ENCODE results near the gene SEMA5A.

The SEMA5A gene

GRCh38 chr5:9453480-9454011 is 92.3 kb downstream of the SEMA5A start:
- H2AK5ac ChIP-seq (ENCODE audit: low read length, severe bottlenecking), result peak overlapping the region; percentile 83
- no peaks in the 10 kb centered on the region for H3K27me3 ChIP-seq (ENCODE audit: control insufficient read depth in 1 of 2, insufficient read depth in 1 of 2, low read length in 2 of 2)
- no peak overlapping the region for H2BK15ac ChIP-seq (ENCODE audit: low read depth, poor library complexity, severe bottlenecking)
- peaks cover 29% of the 10 kb centered on the region for H3K79me1 ChIP-seq (replicated peaks; ENCODE audit: low read length, poor library complexity, severe bottlenecking)
- H2BK12ac ChIP-seq (ENCODE audit: low read length in 2 of 2), result no peak overlapping the region
- no peak overlapping the region for H3K4me3 ChIP-seq (ENCODE audit: insufficient read depth in 1 of 2, low read depth in 1 of 2, low read length in 2 of 2)
- peaks cover 12% of the 10 kb centered on the region for H3K4me1 ChIP-seq (ENCODE audit: control insufficient read depth, insufficient read depth, low read depth, low read length)
- H2BK5ac ChIP-seq (ENCODE audit: low read depth, low read length, poor library complexity, severe bottlenecking), result no peak overlapping the region
- H3K9me3 ChIP-seq (ENCODE audit: control insufficient read depth, low read length), result peaks cover 7% of the 10 kb centered on the region
- no peak overlapping the region for H2BK120ac ChIP-seq (ENCODE audit: low read depth, low read length)
- peak overlapping the region in 1 of 2 experiments; percentile 55 for H3K18ac ChIP-seq (ENCODE audit: low read depth in 1 of 2, low read length in 2 of 2)
- no peak overlapping the region for H4K91ac ChIP-seq (ENCODE audit: low read length)
- DNase-seq, result no peak
- H3K27ac ChIP-seq (ENCODE audit: low read length, poor library complexity, severe bottlenecking), result no peak overlapping the region
- no peak overlapping the region for H4K8ac ChIP-seq (ENCODE audit: low read length)
- H2AFZ ChIP-seq (ENCODE audit: low read depth, low read length), result no peak overlapping the region
- WGBS, result 94% methylated on average over 2 of the region's 2 CpGs
- H3K4ac ChIP-seq (ENCODE audit: low read depth in 1 of 2, low read length in 2 of 2), result peak overlapping the region in 1 of 2 experiments; percentile 24
- no peak overlapping the region for H3K23ac ChIP-seq (ENCODE audit: low read length in 2 of 2)
- H3K14ac ChIP-seq (ENCODE audit: low read length in 2 of 2), result peak overlapping the region in 1 of 2 experiments; percentile 74
- H3K9ac ChIP-seq (ENCODE audit: low read length), result no peak overlapping the region
- H3K36me3 ChIP-seq (ENCODE audit: control insufficient read depth in 1 of 2, insufficient read depth in 2 of 2, low read depth in 1 of 2, low read length in 2 of 2), result peaks cover 0 to 2% of the 10 kb centered on the region in 2 experiments
- H3K4me2 ChIP-seq (ENCODE audit: low read length, poor library complexity, severe bottlenecking), result no peak overlapping the region

GRCh38 chr5:9452181-9452580 is 93.7 kb downstream of the SEMA5A start:
- WGBS, result 26% methylated on average over 2 of the region's 2 CpGs
- no peak overlapping the region for H2BK5ac ChIP-seq (ENCODE audit: low read depth, low read length, poor library complexity, severe bottlenecking)
- H2AK5ac ChIP-seq (ENCODE audit: low read length, severe bottlenecking), result no peak overlapping the region
- peaks cover 33% of the 10 kb centered on the region for H3K79me1 ChIP-seq (replicated peaks; ENCODE audit: low read length, poor library complexity, severe bottlenecking)
- H3K4me2 ChIP-seq (ENCODE audit: low read length, poor library complexity, severe bottlenecking), result no peak overlapping the region
- H3K4me1 ChIP-seq (ENCODE audit: control insufficient read depth, insufficient read depth, low read depth, low read length), result peaks cover 12% of the 10 kb centered on the region
- no peak overlapping the region for H2BK15ac ChIP-seq (ENCODE audit: low read depth, poor library complexity, severe bottlenecking)
- H3K23ac ChIP-seq (ENCODE audit: low read length in 2 of 2), result no peak overlapping the region
- H3K4me3 ChIP-seq (ENCODE audit: insufficient read depth in 1 of 2, low read depth in 1 of 2, low read length in 2 of 2), result no peak overlapping the region
- H2AFZ ChIP-seq (ENCODE audit: low read depth, low read length), result no peak overlapping the region
- peak overlapping the region in 1 of 2 experiments; percentile 56 for H3K14ac ChIP-seq (ENCODE audit: low read length in 2 of 2)
- no peak overlapping the region for H2BK120ac ChIP-seq (ENCODE audit: low read depth, low read length)
- no peak overlapping the region for H4K91ac ChIP-seq (ENCODE audit: low read length)
- H3K18ac ChIP-seq (ENCODE audit: low read depth in 1 of 2, low read length in 2 of 2), result peak overlapping the region; percentile 3 to 60
- peaks cover 0 to 2% of the 10 kb centered on the region in 2 experiments for H3K36me3 ChIP-seq (ENCODE audit: control insufficient read depth in 1 of 2, insufficient read depth in 2 of 2, low read depth in 1 of 2, low read length in 2 of 2)
- no peaks in the 10 kb centered on the region for H3K27me3 ChIP-seq (ENCODE audit: control insufficient read depth in 1 of 2, insufficient read depth in 1 of 2, low read length in 2 of 2)
- H3K9me3 ChIP-seq (ENCODE audit: control insufficient read depth, low read length), result peaks cover 7% of the 10 kb centered on the region
- H3K4ac ChIP-seq (ENCODE audit: low read depth in 1 of 2, low read length in 2 of 2), result peak overlapping the region in 1 of 2 experiments; percentile 4
- H2BK12ac ChIP-seq (ENCODE audit: low read length in 2 of 2), result peak overlapping the region; percentile 3 to 67
- H3K9ac ChIP-seq (ENCODE audit: low read length), result no peak overlapping the region
- no peak overlapping the region for H3K27ac ChIP-seq (ENCODE audit: low read length, poor library complexity, severe bottlenecking)
- no peak for DNase-seq
- H4K8ac ChIP-seq (ENCODE audit: low read length), result peak overlapping the region; percentile 53

DNA sequence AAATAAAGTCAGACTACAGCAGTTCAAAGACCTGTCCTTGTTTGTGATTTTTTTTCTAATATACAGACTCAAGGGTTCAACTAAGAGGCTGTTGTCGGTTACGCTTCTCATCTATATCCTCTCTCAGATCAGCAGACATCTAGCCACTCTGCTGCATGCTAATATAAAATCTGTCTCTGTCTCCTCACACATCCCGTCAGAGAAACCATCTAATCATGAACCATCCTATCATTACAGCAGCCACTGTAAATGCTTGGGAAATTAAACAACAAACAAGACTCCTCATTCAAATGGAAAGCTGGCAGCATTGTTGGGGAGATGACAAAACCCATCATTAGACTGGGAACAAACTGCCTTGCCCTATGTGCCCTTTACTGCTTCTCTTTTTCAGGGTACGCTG is 94.8 kb downstream of the SEMA5A start:
- Histone ChIP-seq H2BK12ac (ENCODE audit: low read length in 2 of 2) (no peak overlapping the region), H3K9ac (ENCODE audit: low read length) (no peak overlapping the region), H2BK15ac (ENCODE audit: low read depth, poor library complexity, severe bottlenecking) (no peak overlapping the region), H2BK5ac (ENCODE audit: low read depth, low read length, poor library complexity, severe bottlenecking) (no peak overlapping the region), H3K36me3 (ENCODE audit: control insufficient read depth in 1 of 2, insufficient read depth in 2 of 2, low read depth in 1 of 2, low read length in 2 of 2) (peaks cover 0 to 2% of the 10 kb centered on the region in 2 experiments), H3K18ac (ENCODE audit: low read depth in 1 of 2, low read length in 2 of 2) (no peak overlapping the region), H3K4ac (ENCODE audit: low read depth in 1 of 2, low read length in 2 of 2) (no peak overlapping the region), H2AK5ac (ENCODE audit: low read length, severe bottlenecking) (no peak overlapping the region), H3K79me1 (replicated peaks; ENCODE audit: low read length, poor library complexity, severe bottlenecking) (peaks cover 33% of the 10 kb centered on the region), H3K4me2 (ENCODE audit: low read length, poor library complexity, severe bottlenecking) (no peak overlapping the region), H3K27me3 (ENCODE audit: control insufficient read depth in 1 of 2, insufficient read depth in 1 of 2, low read length in 2 of 2) (no peaks in the 10 kb centered on the region), H3K4me3 (ENCODE audit: insufficient read depth in 1 of 2, low read depth in 1 of 2, low read length in 2 of 2) (no peak overlapping the region), H2BK120ac (ENCODE audit: low read depth, low read length) (no peak overlapping the region), H3K27ac (ENCODE audit: low read length, poor library complexity, severe bottlenecking) (no peak overlapping the region), H2AFZ (ENCODE audit: low read depth, low read length) (no peak overlapping the region), H3K4me1 (ENCODE audit: control insufficient read depth, insufficient read depth, low read depth, low read length) (peaks cover 10% of the 10 kb centered on the region), H3K9me3 (ENCODE audit: control insufficient read depth, low read length) (peaks cover 7% of the 10 kb centered on the region), H4K91ac (ENCODE audit: low read length) (no peak overlapping the region), H3K23ac (ENCODE audit: low read length in 2 of 2) (no peak overlapping the region), H3K14ac (ENCODE audit: low read length in 2 of 2) (peak overlapping the region in 1 of 2 experiments; percentile 51), H4K8ac (ENCODE audit: low read length) (no peak overlapping the region)
- DNase-seq, result no peak
- WGBS, result 95% methylated on average over 3 of the region's 4 CpGs

DNA sequence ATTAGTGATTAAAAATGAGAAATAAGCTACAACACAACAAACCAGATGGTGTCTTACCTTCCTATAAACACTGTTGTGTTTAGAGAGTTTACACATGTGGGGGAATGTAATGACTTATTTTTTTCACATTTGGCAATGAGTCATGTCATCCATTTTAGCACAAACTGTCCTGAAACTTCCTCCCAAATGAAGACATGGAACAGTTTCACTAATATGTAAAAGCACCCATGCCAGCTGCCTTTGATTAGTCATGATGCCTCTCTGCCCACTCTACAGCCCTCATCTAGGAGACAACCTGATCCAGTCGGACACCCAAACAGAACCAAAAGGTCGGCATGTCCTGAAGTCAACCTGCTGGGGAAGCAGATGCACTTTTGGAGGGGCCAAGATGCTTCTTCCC is 98.2 kb downstream of the SEMA5A start:
- no peak overlapping the region for H2BK12ac ChIP-seq (ENCODE audit: low read length in 2 of 2)
- H3K79me1 ChIP-seq (replicated peaks; ENCODE audit: low read length, poor library complexity, severe bottlenecking), result peaks cover 33% of the 10 kb centered on the region
- no peak overlapping the region for H2BK5ac ChIP-seq (ENCODE audit: low read depth, low read length, poor library complexity, severe bottlenecking)
- no peak overlapping the region for H2BK15ac ChIP-seq (ENCODE audit: low read depth, poor library complexity, severe bottlenecking)
- no peak overlapping the region for H3K14ac ChIP-seq (ENCODE audit: low read length in 2 of 2)
- DNase-seq, result peak; percentile 51
- H3K9ac ChIP-seq (ENCODE audit: low read length), result no peak overlapping the region
- no peak overlapping the region for H2AK5ac ChIP-seq (ENCODE audit: low read length, severe bottlenecking)
- 80% methylated on average over 2 of the region's 2 CpGs for WGBS
- H3K9me3 ChIP-seq (ENCODE audit: control insufficient read depth, low read length), result peaks cover 3% of the 10 kb centered on the region
- peaks cover 11% of the 10 kb centered on the region for H3K4me1 ChIP-seq (ENCODE audit: control insufficient read depth, insufficient read depth, low read depth, low read length)
- no peak overlapping the region for H3K4me3 ChIP-seq (ENCODE audit: insufficient read depth in 1 of 2, low read depth in 1 of 2, low read length in 2 of 2)
- no peak overlapping the region for H3K4ac ChIP-seq (ENCODE audit: low read depth in 1 of 2, low read length in 2 of 2)
- no peak overlapping the region for H4K91ac ChIP-seq (ENCODE audit: low read length)
- no peak overlapping the region for H3K27ac ChIP-seq (ENCODE audit: low read length, poor library complexity, severe bottlenecking)
- H3K23ac ChIP-seq (ENCODE audit: low read length in 2 of 2), result no peak overlapping the region
- H3K36me3 ChIP-seq (ENCODE audit: control insufficient read depth in 1 of 2, insufficient read depth in 2 of 2, low read depth in 1 of 2, low read length in 2 of 2), result peaks cover 0 to 2% of the 10 kb centered on the region in 2 experiments
- H4K8ac ChIP-seq (ENCODE audit: low read length), result no peak overlapping the region
- no peak overlapping the region for H2BK120ac ChIP-seq (ENCODE audit: low read depth, low read length)
- H3K18ac ChIP-seq (ENCODE audit: low read depth in 1 of 2, low read length in 2 of 2), result peak overlapping the region in 1 of 2 experiments; percentile 82
- no peak overlapping the region for H3K4me2 ChIP-seq (ENCODE audit: low read length, poor library complexity, severe bottlenecking)
- H3K27me3 ChIP-seq (ENCODE audit: control insufficient read depth in 1 of 2, insufficient read depth in 1 of 2, low read length in 2 of 2), result no peaks in the 10 kb centered on the region
- no peak overlapping the region for H2AFZ ChIP-seq (ENCODE audit: low read depth, low read length)

Measured in mesenchymal stem cell (in vitro differentiated cells and primary cell).